ENCODE measurements around the gene LIPA.

DNA sequence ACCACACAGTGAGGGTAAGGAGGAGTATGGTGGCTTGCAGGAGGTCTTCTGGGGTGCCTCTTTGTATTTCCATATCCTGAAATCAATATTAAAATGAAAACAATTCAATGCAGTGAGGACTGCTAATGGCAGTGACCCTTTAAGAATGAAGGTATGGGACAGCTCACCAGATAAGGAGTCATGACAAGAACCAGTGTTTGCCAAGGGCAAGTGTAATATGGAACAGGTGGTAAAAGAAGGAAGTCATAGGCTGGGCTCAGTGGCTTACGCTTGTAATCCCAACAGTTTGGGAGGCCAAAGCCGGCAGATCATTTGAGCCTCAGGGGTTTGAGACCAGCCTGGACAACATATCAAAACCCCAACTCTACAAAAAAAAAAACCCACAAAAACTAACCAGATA is 20.0 kb upstream of the LIPA start:
- TF ChIP-seq, protein P1, sequence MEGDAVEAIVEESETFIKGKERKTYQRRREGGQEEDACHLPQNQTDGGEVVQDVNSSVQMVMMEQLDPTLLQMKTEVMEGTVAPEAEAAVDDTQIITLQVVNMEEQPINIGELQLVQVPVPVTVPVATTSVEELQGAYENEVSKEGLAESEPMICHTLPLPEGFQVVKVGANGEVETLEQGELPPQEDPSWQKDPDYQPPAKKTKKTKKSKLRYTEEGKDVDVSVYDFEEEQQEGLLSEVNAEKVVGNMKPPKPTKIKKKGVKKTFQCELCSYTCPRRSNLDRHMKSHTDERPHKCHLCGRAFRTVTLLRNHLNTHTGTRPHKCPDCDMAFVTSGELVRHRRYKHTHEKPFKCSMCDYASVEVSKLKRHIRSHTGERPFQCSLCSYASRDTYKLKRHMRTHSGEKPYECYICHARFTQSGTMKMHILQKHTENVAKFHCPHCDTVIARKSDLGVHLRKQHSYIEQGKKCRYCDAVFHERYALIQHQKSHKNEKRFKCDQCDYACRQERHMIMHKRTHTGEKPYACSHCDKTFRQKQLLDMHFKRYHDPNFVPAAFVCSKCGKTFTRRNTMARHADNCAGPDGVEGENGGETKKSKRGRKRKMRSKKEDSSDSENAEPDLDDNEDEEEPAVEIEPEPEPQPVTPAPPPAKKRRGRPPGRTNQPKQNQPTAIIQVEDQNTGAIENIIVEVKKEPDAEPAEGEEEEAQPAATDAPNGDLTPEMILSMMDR (IDR thresholded peaks at IDR 0.05), result no peak
- TF ChIP-seq POLR2A (IDR thresholded peaks at IDR 0.05), result no peak

Data from body of pancreas (tissue), 4 donors.